CD4-positive, alpha-beta T cell treated with Interleukin-15 for 1 hour (primary cell): ENCODE data around the gene PRKCZ.
A peak's percentile ranks its signal among the peaks of the same experiment; 100 is the strongest.
"Not testable (repeated sequence)": the region's sequence is repeated elsewhere in the genome, so short reads cannot be mapped to it uniquely, and the experiment has no call there.

Experiments
- DNase-seq: peaks from one replicate; pipeline ENCODE4 v3.0.0-alpha.2; 2020

Gene PRKCZ

GRCh38 chr1:2090216-2090890 is 40.1 kb downstream of the PRKCZ start:
- no peak for DNase-seq

- peak; percentile 45 for DNase-seq
Measured at GRCh38 chr1:2091611-2092604, 41.7 kb downstream of the PRKCZ start.

GRCh38 chr1:2093055-2093454 is 42.8 kb downstream of the PRKCZ start:
- no peak for DNase-seq

- DNase-seq = no peak
Measured at GRCh38 chr1:2093636-2094035, 43.4 kb downstream of the PRKCZ start.

GRCh38 chr1:2094269-2095158 is 44.3 kb downstream of the PRKCZ start:
- not testable (repeated sequence) for DNase-seq

- DNase-seq = no peak
Measured at GRCh38 chr1:2095394-2095793, 45.2 kb downstream of the PRKCZ start.

- DNase-seq = no peak
Measured at GRCh38 chr1:2095981-2096736, 45.9 kb downstream of the PRKCZ start.

GRCh38 chr1:2097386-2098300 is 47.4 kb downstream of the PRKCZ start:
- no peak for DNase-seq

GRCh38 chr1:2098301-2098698 is 48.1 kb downstream of the PRKCZ start:
- no peak for DNase-seq

- DNase-seq = no peak
Measured at GRCh38 chr1:2098839-2099785, 48.9 kb downstream of the PRKCZ start.

- no peak for DNase-seq
Measured at GRCh38 chr1:2099886-2100779, 49.9 kb downstream of the PRKCZ start.

- no peak for DNase-seq
Measured at GRCh38 chr1:2100780-2101108, 50.5 kb downstream of the PRKCZ start.

GRCh38 chr1:2101531-2101930 is 51.3 kb downstream of the PRKCZ start:
- DNase-seq = no peak

GRCh38 chr1:2101946-2102345 is 51.7 kb downstream of the PRKCZ start:
- no peak for DNase-seq

GRCh38 chr1:2102753-2103152 is 52.5 kb downstream of the PRKCZ start:
- DNase-seq = no peak

GRCh38 chr1:2103266-2103900 is 53.2 kb downstream of the PRKCZ start:
- no peak for DNase-seq

- no peak for DNase-seq
Measured at GRCh38 chr1:2103901-2104590, 53.8 kb downstream of the PRKCZ start.
